H1 (cell line): ENCODE measurements around the gene DUSP1.

Experiments used
- ASH2L ChIP-seq: fragments of 200-600, 300-600 bp; sonication (generic); IDR thresholded peaks from one replicate; pipeline ENCODE4 v1.7.1; 2017; ENCODE audit warnings: low read length
- CBX5 ChIP-seq: fragments of 300-800, 300-1000 bp; sonication (generic); IDR thresholded peaks from 2 replicates; pipeline ENCODE4 v1.7.1; 2016; ENCODE audit warnings: antibody characterized with exemption, low read length, low read depth
- CBX8 ChIP-seq: fragments of 300-800, 300-1000 bp; sonication (generic); IDR thresholded peaks from 2 replicates; pipeline ENCODE4 v1.7.1; 2016; ENCODE audit warnings: low read depth, low read length, borderline replicate concordance
- CTCF ChIP-seq, 3 experiments: IDR thresholded peaks; 1 replicate in 2 of 3; 2 replicates in 1 of 3; pipeline versions ENCODE4 v1.5.1 to v1.6.1; 2011; ENCODE audit warnings: low read length in 3 of 3, mild to moderate bottlenecking in 3 of 3, inconsistent platforms in 2 of 3, low read depth in 1 of 3, moderate library complexity in 1 of 3; ENCODE audit not compliant: insufficient read depth in 1 of 3; ENCODE audit errors: control extremely low read depth in 1 of 3
- EZH2 ChIP-seq: fragments of 200-600 bp; sonication (generic); IDR thresholded peaks from 2 replicates; pipeline ENCODE4 v1.7.1; 2012; ENCODE audit warnings: low read depth, mild to moderate bottlenecking, moderate library complexity, low read length, inconsistent platforms; ENCODE audit not compliant: severe bottlenecking
- GTF2F1 ChIP-seq: IDR thresholded peaks from 2 replicates; pipeline ENCODE4 v1.6.1; 2012; ENCODE audit warnings: low read depth, low read length, improper control_type of control experiment, borderline replicate concordance
- MAX ChIP-seq: IDR thresholded peaks from 2 replicates; pipeline ENCODE4 v1.6.1; 2012; ENCODE audit warnings: inconsistent platforms
- POLR2AphosphoS5 ChIP-seq: IDR thresholded peaks from 2 replicates; pipeline ENCODE4 v1.6.1; 2011; ENCODE audit warnings: low read depth, low read length
- SAP30 ChIP-seq: fragments of 300-600 bp; sonication (generic); IDR thresholded peaks from 2 replicates; pipeline ENCODE4 v1.7.1; 2012; ENCODE audit warnings: low read length, moderate library complexity, mild to moderate bottlenecking, inconsistent platforms; ENCODE audit not compliant: insufficient read depth, insufficient replicate concordance
- SIRT6 ChIP-seq: IDR thresholded peaks from one replicate; pipeline ENCODE4 v1.7.1; 2012; ENCODE audit warnings: low read length, inconsistent platforms
- USF2 ChIP-seq: IDR thresholded peaks from 2 replicates; pipeline ENCODE4 v1.6.1; 2011; ENCODE audit warnings: low read length, improper control_type of control experiment
- YY1 ChIP-seq: IDR thresholded peaks from 2 replicates; pipeline ENCODE4 v1.6.1; 2011; ENCODE audit warnings: low read depth, mild to moderate bottlenecking, low read length

GRCh38 chr5:172749881-172750633 is 20.9 kb downstream of the DUSP1 start:
- no peak for TF ChIP-seq POLR2AphosphoS5
- TF ChIP-seq CBX5, result no peak
- no peak for TF ChIP-seq USF2
- TF ChIP-seq ASH2L, result no peak
- no peak for TF ChIP-seq CTCF (IDR thresholded peaks at IDR 0.05; ENCODE audit: control extremely low read depth in 1 of 3, insufficient read depth in 1 of 3, low read depth in 1 of 3, low read length in 3 of 3)
- no peak for TF ChIP-seq MAX
- no peak for TF ChIP-seq EZH2
- TF ChIP-seq SAP30, result no peak
- no peak for TF ChIP-seq GTF2F1
- TF ChIP-seq YY1, result no peak
- TF ChIP-seq CBX8, result no peak
- no peak for TF ChIP-seq SIRT6
